HG02885 (cell line): ENCODE results near the gene SHROOM3.

ENCODE experiments used
- ATAC-seq: cut with Tn5 transposase; IDR thresholded peaks from one replicate; pipeline ENCODE4 v1.9.1; 2021; ENCODE audit warnings: mild to moderate bottlenecking; ENCODE audit not compliant: unreplicated experiment, poor library complexity

SHROOM3 gene

GRCh38 chr4:76535603-76536372, 100.8 kb downstream of the SHROOM3 start:
- no peak for ATAC-seq

DNA sequence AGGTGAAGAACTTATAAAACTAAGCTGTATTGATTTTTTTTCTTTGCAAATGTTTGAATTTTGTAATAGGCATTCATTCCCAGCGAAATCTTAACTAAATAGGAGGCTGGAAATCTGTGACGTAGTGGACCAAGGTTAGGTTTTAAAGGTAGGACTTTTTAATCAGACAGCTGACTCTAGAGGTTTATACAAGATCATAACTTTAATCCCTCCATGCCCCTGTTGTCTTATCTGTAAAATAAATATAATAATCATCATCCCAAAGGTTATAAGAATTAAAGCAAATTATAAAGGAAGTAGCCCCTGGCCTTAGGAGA, 101.3 kb downstream of the SHROOM3 start:
- ATAC-seq = no peak

GRCh38 chr4:76538296-76538695, 103.3 kb downstream of the SHROOM3 start:
- no peak for ATAC-seq

DNA sequence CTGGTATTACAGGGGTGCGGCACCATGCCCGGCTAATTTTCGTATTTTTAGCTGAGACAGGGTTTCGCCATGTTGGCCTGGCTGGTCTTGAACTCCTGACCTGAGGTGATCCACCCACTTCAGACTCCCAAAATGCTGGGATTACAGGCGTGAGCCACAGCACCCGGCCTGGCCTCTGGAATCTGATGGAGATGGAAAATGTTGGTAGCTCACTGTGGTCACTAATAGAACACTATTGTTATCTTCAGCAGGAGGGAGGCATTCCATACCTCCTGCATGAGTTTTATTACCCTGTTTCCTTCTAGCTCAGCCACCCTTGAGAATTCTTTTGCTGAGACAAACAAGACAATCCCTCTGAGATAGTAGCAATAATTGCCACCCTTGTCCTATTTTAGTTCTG, 105.0 kb downstream of the SHROOM3 start:
- ATAC-seq = no peak

GRCh38 chr4:76540486-76540885, 105.5 kb downstream of the SHROOM3 start:
- ATAC-seq = no peak

DNA sequence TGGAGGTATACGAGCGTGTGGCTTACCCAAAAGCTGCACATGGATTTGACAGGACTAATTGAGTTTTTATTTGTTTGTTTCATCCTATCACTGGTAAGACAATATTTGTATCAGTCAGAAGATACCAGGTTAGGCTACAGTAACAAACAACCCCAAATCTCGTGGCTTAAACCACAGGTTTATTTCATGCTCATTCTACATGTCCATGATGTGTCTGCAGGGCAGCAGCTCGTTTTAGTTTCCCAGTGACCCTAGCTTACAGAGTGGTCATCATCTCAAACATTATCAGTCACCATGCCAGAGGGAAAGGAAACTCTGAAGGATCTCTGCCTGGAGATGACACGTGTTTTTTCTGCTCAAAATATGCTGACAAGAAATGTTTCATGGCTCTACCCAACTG, 108.3 kb downstream of the SHROOM3 start:
- no peak for ATAC-seq

GRCh38 chr4:76544725-76545124, 109.7 kb downstream of the SHROOM3 start:
- no peak for ATAC-seq

GRCh38 chr4:76545226-76545884, 110.3 kb downstream of the SHROOM3 start:
- ATAC-seq = no peak

- ATAC-seq = no peak
Observed at GRCh38 chr4:76546327-76546726, 111.3 kb downstream of the SHROOM3 start.

- no peak for ATAC-seq
Observed at GRCh38 chr4:76546759-76547742, 112.0 kb downstream of the SHROOM3 start.

DNA sequence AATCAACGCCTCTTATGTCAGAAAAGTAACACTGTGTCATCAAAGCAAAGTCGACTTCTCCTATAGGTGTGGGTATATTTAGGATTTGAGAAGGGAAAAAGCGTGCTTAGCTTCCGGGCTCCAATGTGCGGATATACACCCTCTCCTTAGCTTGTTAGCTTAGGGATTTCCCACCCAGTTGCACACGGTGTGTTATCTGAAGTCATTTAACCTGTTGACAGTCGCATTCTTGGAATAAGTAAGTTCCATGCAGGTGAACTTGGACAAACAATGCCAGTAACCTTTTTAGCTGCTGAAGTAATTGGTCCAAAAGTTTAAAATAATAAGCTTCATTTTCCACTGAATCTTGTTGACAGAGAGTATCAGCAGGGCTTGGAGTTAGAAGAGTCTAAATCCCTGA, 113.7 kb downstream of the SHROOM3 start:
- no peak for ATAC-seq

DNA sequence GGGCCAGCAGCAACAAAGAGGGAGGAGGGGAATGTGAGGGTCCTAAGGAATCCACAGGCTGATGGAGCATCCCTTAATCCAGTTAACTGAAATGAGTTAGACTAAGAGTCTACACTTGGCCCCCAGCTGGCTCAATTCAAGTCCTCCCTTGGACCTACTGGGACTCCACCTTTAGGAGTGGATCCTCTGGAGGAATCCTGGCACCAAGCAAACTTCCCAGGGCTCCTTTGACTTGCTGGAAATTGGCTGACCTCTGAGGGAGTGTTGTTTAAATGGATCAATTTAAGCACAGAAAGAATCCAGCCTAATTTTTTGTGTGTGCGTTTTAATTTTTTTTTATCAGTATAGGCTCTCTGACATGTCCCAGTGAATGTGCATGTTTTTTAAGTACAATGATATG, 114.7 kb downstream of the SHROOM3 start:
- ATAC-seq = no peak

DNA sequence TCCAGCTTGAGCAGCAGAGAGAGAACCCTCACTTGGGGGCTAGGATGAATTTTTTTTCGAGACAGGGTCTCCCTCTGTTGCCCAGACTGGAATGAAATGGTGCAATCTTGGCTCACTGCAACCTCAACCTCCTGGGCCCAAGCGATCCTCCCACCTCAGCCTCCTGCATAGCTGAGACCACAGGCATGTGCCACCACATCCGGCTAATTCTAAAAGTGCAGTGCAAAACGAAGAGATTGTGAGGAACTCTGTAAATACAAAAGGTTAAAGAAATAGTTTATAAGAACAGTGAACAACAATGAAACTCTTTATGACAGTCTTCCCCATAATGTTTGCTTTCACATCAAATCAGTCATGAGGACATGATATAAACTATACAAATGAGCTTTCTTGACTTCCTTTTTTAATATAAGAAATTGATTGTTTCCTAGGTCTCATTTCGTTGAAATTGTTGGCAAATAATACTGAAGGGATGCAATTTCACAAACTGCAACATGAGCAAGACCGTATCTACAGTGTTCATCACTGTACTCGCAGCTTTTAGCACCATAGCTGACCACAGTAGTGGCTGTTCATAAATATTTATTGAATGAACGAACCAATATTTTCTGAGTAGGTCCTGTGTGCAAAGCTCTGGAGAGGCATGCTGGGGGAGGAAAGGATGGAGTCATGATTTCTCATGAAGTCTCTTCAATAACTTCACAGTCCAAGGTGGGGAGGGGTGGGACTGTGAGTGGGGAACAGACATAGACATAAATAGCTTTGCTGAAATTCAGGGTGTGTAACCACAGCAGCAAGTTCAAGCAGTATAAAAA, 116.1 kb downstream of the SHROOM3 start:
- ATAC-seq = no peak

DNA sequence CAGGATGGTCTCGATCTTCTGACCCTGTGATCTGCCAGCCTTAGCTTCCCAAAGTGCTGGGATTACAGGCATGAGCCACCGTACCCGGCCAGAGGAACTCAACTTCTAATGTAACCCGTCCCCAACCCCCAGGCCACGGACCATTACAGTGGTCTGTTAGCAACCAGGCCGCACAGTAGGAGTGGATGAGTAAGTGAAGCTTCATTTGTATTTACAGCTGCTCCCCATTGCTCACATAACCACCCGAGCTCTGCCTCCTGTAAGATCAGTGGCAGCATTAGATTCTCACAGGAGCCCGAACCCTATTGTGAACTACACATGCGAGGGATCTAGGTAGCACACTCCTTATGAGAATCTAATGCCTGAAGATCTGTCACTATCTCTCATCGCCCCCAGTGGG, 119.6 kb downstream of the SHROOM3 start:
- ATAC-seq = no peak

- ATAC-seq = no peak
Observed at GRCh38 chr4:76556452-76556851, 121.4 kb downstream of the SHROOM3 start.

DNA sequence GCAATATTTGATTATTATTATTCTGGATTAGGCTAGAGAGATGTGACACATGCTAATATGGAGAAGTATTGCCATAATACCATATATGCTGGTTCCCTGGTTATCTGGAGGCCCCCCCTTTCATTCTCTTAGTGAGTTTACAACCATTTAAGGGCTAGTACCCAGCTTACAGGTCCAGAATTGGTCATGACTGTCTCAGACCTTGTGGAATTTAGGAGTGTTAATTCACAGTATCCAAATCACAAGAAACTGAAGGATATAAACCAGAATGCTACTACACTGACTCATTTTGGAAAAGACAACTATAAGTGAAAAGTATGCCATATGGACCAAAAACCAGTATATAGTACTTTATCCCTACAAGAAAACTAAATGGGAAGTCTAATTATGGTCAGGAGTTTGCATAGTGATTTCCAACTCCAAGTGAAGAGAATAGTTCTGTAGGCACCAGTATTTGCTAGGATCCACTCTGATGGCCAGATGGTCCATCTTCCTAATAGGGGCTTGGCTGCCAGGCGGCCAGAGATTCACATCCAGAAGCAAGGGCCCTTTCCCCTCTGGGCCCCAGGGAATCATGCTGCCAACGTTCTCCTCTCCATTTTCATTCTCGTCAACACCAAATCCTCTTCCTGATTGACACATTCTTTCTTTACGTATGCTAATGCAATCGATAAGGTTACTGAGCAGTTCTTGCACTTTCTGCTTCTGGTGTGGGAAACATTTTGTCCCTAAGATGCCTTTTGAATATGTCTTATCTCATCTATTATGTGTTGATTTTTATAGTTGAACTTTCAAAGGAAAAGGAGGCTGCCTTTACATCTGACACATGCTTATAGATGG, 123.6 kb downstream of the SHROOM3 start:
- ATAC-seq = no peak

- ATAC-seq = no peak
Observed at GRCh38 chr4:76559236-76560071, 124.4 kb downstream of the SHROOM3 start.

DNA sequence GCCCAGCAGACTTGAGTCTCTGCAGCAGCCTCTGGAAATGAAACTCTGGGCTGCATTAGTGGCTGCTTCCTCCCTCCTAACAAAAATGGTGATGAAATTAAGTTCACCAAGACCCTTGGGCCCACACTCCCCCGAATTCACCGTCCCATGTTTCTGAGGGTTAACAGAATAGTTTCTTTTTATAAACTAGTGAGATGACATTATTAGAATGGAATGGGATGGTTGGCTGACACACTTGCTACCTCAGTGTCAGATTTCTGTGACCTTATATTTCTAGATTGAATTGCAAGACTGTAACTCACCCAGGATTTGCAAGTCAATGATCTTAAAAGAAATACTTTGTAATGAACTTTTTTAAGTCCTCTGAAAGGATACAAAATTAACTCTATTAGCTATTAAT, 127.1 kb downstream of the SHROOM3 start:
- no peak for ATAC-seq
